HCT116 (cell line): ENCODE measurements around the gene EGFL8. TPM values are rescaled to one million over a fixed set of nuclear protein-coding genes. Genes with fewer than 3 reads are reported as not detected.

ENCODE experiments used
- ATAC-seq: fragments of 200-7000 bp; cut with Tn5 transposase; 2 replicates; pipeline ENCODE4 v1.9.1; 2020; ENCODE audit warnings: mild to moderate bottlenecking, moderate library complexity
- BruUV-seq: library from RNA; stranded (reverse); fragments of 400-500 nt; replicated peaks from 2 replicates; lab custom pipeline; 2021; lab: Mats Ljungman, UMichigan
- CTCF ChIA-PET: fragments of 300-600 bp; sonication (Branson Sonifier 250); formaldehyde crosslinking; loops from one replicate; lab custom pipeline; 2021; ENCODE audit warnings: antibody characterized with exemption; lab: Charles Lee
- POLR2A ChIA-PET: fragments of 300-600, 350-600 bp; sonication (Branson Sonifier 250); formaldehyde crosslinking; loops from one replicate; lab custom pipeline; 2021; ENCODE audit warnings: antibody characterized with exemption; lab: Charles Lee
- RAD21 ChIA-PET, 2 experiments: fragments of 300-600 bp; sonication (Branson Sonifier 250); formaldehyde crosslinking; loops; one replicate each; lab custom pipeline; 2023; ENCODE audit warnings: low total read pairs in 2 of 2; ENCODE audit not compliant: uncharacterized antibody in 2 of 2, unreplicated experiment in 2 of 2, low non-redundant PET in 1 of 2; lab: Charles Lee
- DNase-seq: peaks from one replicate; pipeline ENCODE4 v3.0.0-alpha.2; 2010; ENCODE audit warnings: low read depth, low spot score
- H2AFZ ChIP-seq: fragments of 200-600 bp; shearing (Covaris generic), sonication (generic); 2 replicates; pipeline ENCODE4 v1.6.1; 2017; ENCODE audit warnings: low read depth, mixed run types, mixed read lengths, antibody characterized with exemption, low read length; ENCODE audit not compliant: poor library complexity, severe bottlenecking
- H3K27ac ChIP-seq: 2 replicates; pipeline ENCODE4 v1.5.1; 2012; ENCODE audit warnings: low read depth, low read length
- H3K27me3 ChIP-seq: fragments of 200-600 bp; sonication (generic); 2 replicates; pipeline ENCODE4 v1.6.1; 2016; ENCODE audit warnings: mixed run types, low read length, mixed read lengths; ENCODE audit not compliant: insufficient read depth
- H3K36me3 ChIP-seq, 2 experiments: fragments of 200-500 bp in 1 of 2; fragments of 200-600 bp in 1 of 2; sonication (Bioruptor generic) in 1 of 2; sonication (generic) in 1 of 2; 2 replicates each; pipeline versions ENCODE4 v1.5.1 to v1.6.1; 2014 to 2016; ENCODE audit warnings: low read length in 2 of 2, inconsistent platforms in 1 of 2, mixed read lengths in 1 of 2, mixed run types in 1 of 2; ENCODE audit not compliant: insufficient read depth in 2 of 2, control insufficient read depth in 1 of 2
- H3K4me1 ChIP-seq, 2 experiments: fragments of 200-600 bp in 1 of 2; sonication (generic) in 1 of 2; 2 replicates each; pipeline versions ENCODE4 v1.5.1 to v1.6.1; 2012 to 2017; ENCODE audit warnings: low read length in 2 of 2, inconsistent platforms in 1 of 2, mild to moderate bottlenecking in 1 of 2, mixed read lengths in 1 of 2, mixed run types in 1 of 2, moderate library complexity in 1 of 2; ENCODE audit not compliant: insufficient read depth in 2 of 2, control insufficient read depth in 1 of 2
- H3K4me2 ChIP-seq: fragments of 200-600 bp; sonication (generic); 2 replicates; pipeline ENCODE4 v1.6.1; 2017; ENCODE audit warnings: mixed run types, low read length, mixed read lengths
- H3K4me3 ChIP-seq, 2 experiments: fragments of 200-600 bp in 1 of 2; sonication (generic) in 1 of 2; replicated peaks in 1 of 2; 2 replicates each; pipeline ENCODE4 v1.5.1; 2011 to 2016; ENCODE audit warnings: low read length in 2 of 2, control low read depth in 1 of 2, low read depth in 1 of 2, mild to moderate bottlenecking in 1 of 2, mixed read lengths in 1 of 2, mixed run types in 1 of 2
- H3K79me2 ChIP-seq: fragments of 200-600 bp; sonication (generic); 2 replicates; pipeline ENCODE4 v1.6.1; 2017; ENCODE audit warnings: mild to moderate bottlenecking, mixed run types, low read length, moderate library complexity, mixed read lengths; ENCODE audit not compliant: insufficient read depth
- H3K9ac ChIP-seq: fragments of 200-600 bp; sonication (generic); 2 replicates; pipeline ENCODE4 v1.6.1; 2016; ENCODE audit warnings: low read length, mixed read lengths
- H3K9me2 ChIP-seq: fragments of 200-600 bp; sonication (generic), shearing (Covaris generic); 2 replicates; pipeline ENCODE4 v1.6.1; 2017; ENCODE audit warnings: mixed run types, mild to moderate bottlenecking, moderate library complexity; ENCODE audit not compliant: insufficient read depth
- H3K9me3 ChIP-seq, 2 experiments: fragments of 200-500 bp in 1 of 2; fragments of 200-600 bp in 1 of 2; sonication (Bioruptor generic) in 1 of 2; sonication (generic) in 1 of 2; 2 replicates each; pipeline ENCODE4 v1.6.1; 2014 to 2017; ENCODE audit warnings: low read length in 2 of 2, mixed read lengths in 2 of 2, inconsistent platforms in 1 of 2, low read depth in 1 of 2, mild to moderate bottlenecking in 1 of 2, mixed run types in 1 of 2, moderate library complexity in 1 of 2; ENCODE audit not compliant: control insufficient read depth in 1 of 2, insufficient read depth in 1 of 2
- H4K20me1 ChIP-seq: fragments of 200-600 bp; sonication (generic), shearing (Covaris generic); 2 replicates; pipeline ENCODE4 v1.6.1; 2017; ENCODE audit warnings: mixed run types, mild to moderate bottlenecking, moderate library complexity; ENCODE audit not compliant: insufficient read depth
- CEBPB ChIP-seq: IDR thresholded peaks from 2 replicates; pipeline ENCODE4 v1.6.1; 2012; ENCODE audit warnings: low read depth
- EGR1 ChIP-seq: IDR thresholded peaks from 2 replicates; pipeline ENCODE4 v1.6.1; 2012; ENCODE audit warnings: low read depth
- EZH2 ChIP-seq: fragments of 200-600 bp; sonication (generic); IDR thresholded peaks from 2 replicates; pipeline ENCODE4 v1.6.1; 2017; ENCODE audit warnings: antibody characterized with exemption, mixed run types
- MAX ChIP-seq: IDR thresholded peaks from 2 replicates; pipeline ENCODE4 v1.6.1; 2012
- POLR2AphosphoS5 ChIP-seq: IDR thresholded peaks from 2 replicates; pipeline ENCODE4 v1.6.1; 2011; ENCODE audit warnings: mild to moderate bottlenecking, low read depth, low read length, moderate library complexity
- TCF7L2 ChIP-seq: IDR thresholded peaks from 2 replicates; pipeline ENCODE4 v1.7.0; 2011; ENCODE audit warnings: borderline replicate concordance, inconsistent platforms; ENCODE audit not compliant: insufficient read depth, insufficient read length; ENCODE audit errors: extremely low read depth
- YY1 ChIP-seq: IDR thresholded peaks from 2 replicates; pipeline ENCODE4 v1.6.1; 2011; ENCODE audit warnings: low read length, low read depth, moderate library complexity, mild to moderate bottlenecking; ENCODE audit not compliant: insufficient replicate concordance; ENCODE audit errors: extremely low read depth
- ZNF274 ChIP-seq: fragments of 200-500 bp; sonication (Bioruptor generic); IDR thresholded peaks from 2 replicates; pipeline ENCODE4 v1.6.1; 2014; ENCODE audit warnings: mild to moderate bottlenecking, low read depth, low read length, inconsistent platforms
- intact Hi-C: fragments of 100-400 bp; cut with micrococcal nuclease; formaldehyde crosslinking; loops from 2 replicates; pipeline ENCODE4 v1.10.0; 2022
- total RNA-seq: library from RNA; stranded (reverse); gene quantifications from one replicate; pipeline ENCODE4 v1.2.1, GENCODE V29; 2021; ENCODE audit not compliant: unreplicated experiment

The EGFL8 gene
- total RNA-seq, 1 experiment from 2014 or later = 29.0 TPM

GRCh38 chr6:32127409-32127716 is 37.0 kb upstream of the EGFL8 start:
- peak overlapping the region; percentile 93 for H3K9ac ChIP-seq
- ATAC-seq = no peak
- H4K20me1 ChIP-seq = no peaks in the 10 kb centered on the region
- peaks cover 24 to 31% of the 10 kb centered on the region in 2 experiments for H3K4me1 ChIP-seq
- ChIA-PET POLR2A (interaction anchor here (1.2 to 1.9 kb wide), 4 partner anchors 17 to 68 kb away, joined by 3 to 10 read pairs (median 4); partner anchors contain the start of gene PBX2), RAD21 (interaction anchor here in 1 of 2 experiments (0.6 kb wide), 1 partner anchor 445 kb away, joined by 4 read pairs; no protein-coding TSS in a partner anchor), CTCF (interaction anchor here (1.1 to 1.8 kb wide), 4 partner anchors 8 to 68 kb away, joined by 3 to 18 read pairs (median 4); no protein-coding TSS in a partner anchor)
- no peak for TF ChIP-seq CEBPB
- TF ChIP-seq ZNF274 = no peak
- no peak for TF ChIP-seq MAX
- TF ChIP-seq EGR1 = no peak
- BruUV-seq = no TSS peak
- H3K27me3 ChIP-seq = no peaks in the 10 kb centered on the region
- H3K27ac ChIP-seq = peak overlapping the region; percentile 83
- no peak overlapping the region for H2AFZ ChIP-seq
- no peaks in the 10 kb centered on the region for H3K9me2 ChIP-seq
- no peaks in the 10 kb centered on the region for H3K9me3 ChIP-seq
- H3K36me3 ChIP-seq = peaks cover 0 to 2% of the 10 kb centered on the region in 2 experiments; a peak in 1 of 4 replicates
- peaks cover 27% of the 10 kb centered on the region for H3K79me2 ChIP-seq
- intact Hi-C loops = no loop called here
- H3K4me3 ChIP-seq = peak overlapping the region; percentile 94 to 100
- H3K4me2 ChIP-seq = peak overlapping the region; percentile 86
- DNase-seq = no peak

- ATAC-seq (peak; percentile 89), DNase-seq (peak; percentile 98)
- Histone ChIP-seq H3K79me2 (peaks cover 27% of the 10 kb centered on the region), H3K4me1 (peaks cover 24 to 31% of the 10 kb centered on the region in 2 experiments), H3K9me2 (no peaks in the 10 kb centered on the region), H3K36me3 (peaks cover 0 to 2% of the 10 kb centered on the region in 2 experiments; a peak in 1 of 4 replicates), H3K9ac (peak within 1 kb of the TSS; percentile 93), H3K9me3 (no peaks in the 10 kb centered on the region), H2AFZ (no peak within 1 kb of the TSS), H3K27ac (peak within 1 kb of the TSS; percentile 92), H3K4me3 (peak within 1 kb of the TSS; percentile 94 to 100), H3K4me2 (peak within 1 kb of the TSS; percentile 86), H4K20me1 (no peaks in the 10 kb centered on the region), H3K27me3 (no peaks in the 10 kb centered on the region)
- POLR2A ChIA-PET = interaction anchor here (0.6 to 1.9 kb wide), 7 partner anchors 15 to 844 kb away, joined by 3 to 10 read pairs (median 4); partner anchors contain the start of gene PBX2
- CTCF ChIA-PET = interaction anchor here (0.5 to 1.8 kb wide), 6 partner anchors 9 to 68 kb away, joined by 3 to 18 read pairs (median 4); no protein-coding TSS in a partner anchor
- BruUV-seq = TSS peak; percentile 18
- RAD21 ChIA-PET = interaction anchor here in 1 of 2 experiments (1.2 to 1.9 kb wide), 2 partner anchors 9 to 68 kb away, joined by 3 to 4 read pairs; no protein-coding TSS in a partner anchor
- TF ChIP-seq EZH2 (no peak), TCF7L2 (no peak), YY1 (peak; percentile 91), POLR2AphosphoS5 (peak; percentile 53)
- intact Hi-C loops = no loop called here
Observed at GRCh38 chr6:32127717-32128592, 36.4 kb upstream of the EGFL8 start, which contains the start of gene ATF6B. Gene ATF6B (minus strand): TSS chr6:32128246. CDS start chr6:32128207, 39 bp downstream.
